Osteocyte (in vitro differentiated cells): ENCODE data around the gene FUNDC2. TPM values are rescaled to one million over a fixed set of nuclear protein-coding genes. Genes with fewer than 3 reads are reported as not detected.
"Not testable (repeated sequence)": the region's sequence is repeated elsewhere in the genome, so short reads cannot be mapped to it uniquely, and the experiment has no call there.

Experiments used
- DNase-seq: peaks from one replicate; pipeline ENCODE4 v3.0.0; 2021; ENCODE audit warnings: mixed read lengths; ENCODE audit not compliant: unreplicated experiment; ENCODE audit errors: extremely low spot score
- H3K27ac Mint-ChIP-seq: one replicate; pipeline ENCODE4 v1.8.0; 2021; ENCODE audit warnings: mild to moderate bottlenecking, mixed read lengths; ENCODE audit not compliant: unreplicated experiment
- H3K27me3 Mint-ChIP-seq: one replicate; pipeline ENCODE4 v1.8.0; 2021; ENCODE audit warnings: mixed read lengths; ENCODE audit not compliant: unreplicated experiment
- H3K36me3 Mint-ChIP-seq: one replicate; pipeline ENCODE4 v1.8.0; 2021; ENCODE audit warnings: mixed read lengths; ENCODE audit not compliant: unreplicated experiment
- H3K4me1 Mint-ChIP-seq: one replicate; pipeline ENCODE4 v1.8.0; 2021; ENCODE audit warnings: mixed read lengths; ENCODE audit not compliant: unreplicated experiment
- H3K4me3 Mint-ChIP-seq: one replicate; pipeline ENCODE4 v1.8.0; 2021; ENCODE audit warnings: mild to moderate bottlenecking, moderate library complexity, mixed read lengths; ENCODE audit not compliant: unreplicated experiment
- H3K9me3 Mint-ChIP-seq: one replicate; pipeline ENCODE4 v1.8.0; 2021; ENCODE audit warnings: mixed read lengths; ENCODE audit not compliant: unreplicated experiment
- CTCF ChIP-seq: fragments of 200-600 bp; sonication (generic); IDR thresholded peaks from 2 replicates; pipeline ENCODE4 v1.5.0; 2021; ENCODE audit warnings: antibody characterized with exemption, mild to moderate bottlenecking, moderate library complexity
- total RNA-seq: library from RNA; stranded (reverse); gene quantifications from 2 replicates; pipeline ENCODE4 v1.2.1, GENCODE V29; 2021

FUNDC2 gene
- total RNA-seq, 1 donor from 2014 or later, result 65.1 TPM

GRCh38 chrX:154991476-154991875 lies 35.2 kb upstream of the FUNDC2 start:
- Mint-ChIP-seq H3K27ac (no peak overlapping the region), H3K36me3 (no peaks in the 10 kb centered on the region)

GRCh38 chrX:154998204-154998880 lies 28.3 kb upstream of the FUNDC2 start:
- Mint-ChIP-seq H3K4me3 (no peak overlapping the region), H3K27me3 (no peaks in the 10 kb centered on the region), H3K4me1 (no peaks in the 10 kb centered on the region), H3K9me3 (peaks cover 8% of the 10 kb centered on the region), H3K27ac (no peak overlapping the region), H3K36me3 (no peaks in the 10 kb centered on the region)
- TF ChIP-seq CTCF, result no peak
- DNase-seq, result no peak

More at GRCh38 chrX:154991476-154991875, 35.2 kb upstream of the FUNDC2 start:
- DNase-seq, result no peak
- Mint-ChIP-seq H3K9me3 (peaks cover 10% of the 10 kb centered on the region), H3K4me1 (no peaks in the 10 kb centered on the region), H3K4me3 (no peak overlapping the region), H3K27me3 (peaks cover 7% of the 10 kb centered on the region)
- no peak for TF ChIP-seq CTCF

- no peak for DNase-seq
- no peak for TF ChIP-seq CTCF
- H3K27ac Mint-ChIP-seq, result no peak overlapping the region
- no peak overlapping the region for H3K4me3 Mint-ChIP-seq
- no peaks in the 10 kb centered on the region for H3K4me1 Mint-ChIP-seq
- no peaks in the 10 kb centered on the region for H3K27me3 Mint-ChIP-seq
- H3K9me3 Mint-ChIP-seq, result peaks cover 12% of the 10 kb centered on the region
- no peaks in the 10 kb centered on the region for H3K36me3 Mint-ChIP-seq
Measured at GRCh38 chrX:155000841-155001240, 25.8 kb upstream of the FUNDC2 start.

- Mint-ChIP-seq H3K4me3 (no peak overlapping the region), H3K9me3 (peaks cover 12% of the 10 kb centered on the region), H3K36me3 (no peaks in the 10 kb centered on the region)
Measured at GRCh38 chrX:155001873-155002272, 24.8 kb upstream of the FUNDC2 start.

GRCh38 chrX:155005190-155005589 lies 21.5 kb upstream of the FUNDC2 start:
- no peak for TF ChIP-seq CTCF
- no peak overlapping the region for H3K4me3 Mint-ChIP-seq
- H3K9me3 Mint-ChIP-seq, result peaks cover 12% of the 10 kb centered on the region
- no peaks in the 10 kb centered on the region for H3K27me3 Mint-ChIP-seq
- H3K4me1 Mint-ChIP-seq, result no peaks in the 10 kb centered on the region
- DNase-seq, result no peak
- H3K36me3 Mint-ChIP-seq, result no peaks in the 10 kb centered on the region
- H3K27ac Mint-ChIP-seq, result no peak overlapping the region

More at GRCh38 chrX:155001873-155002272, 24.8 kb upstream of the FUNDC2 start:
- no peak for TF ChIP-seq CTCF
- no peaks in the 10 kb centered on the region for H3K4me1 Mint-ChIP-seq
- H3K27ac Mint-ChIP-seq, result no peak overlapping the region
- no peak for DNase-seq
- no peaks in the 10 kb centered on the region for H3K27me3 Mint-ChIP-seq

GRCh38 chrX:155006379-155006778 lies 20.3 kb upstream of the FUNDC2 start:
- not testable (repeated sequence) for H3K4me3 Mint-ChIP-seq, H3K4me1 Mint-ChIP-seq, H3K27me3 Mint-ChIP-seq, DNase-seq, H3K36me3 Mint-ChIP-seq, H3K27ac Mint-ChIP-seq
- H3K9me3 Mint-ChIP-seq, result peaks cover 21% of the 10 kb centered on the region

GRCh38 chrX:155006913-155007671 lies 19.6 kb upstream of the FUNDC2 start:
- not testable (repeated sequence) for H3K27me3 Mint-ChIP-seq, H3K27ac Mint-ChIP-seq, H3K4me3 Mint-ChIP-seq, H3K36me3 Mint-ChIP-seq, DNase-seq, H3K4me1 Mint-ChIP-seq
- H3K9me3 Mint-ChIP-seq, result peaks cover 18% of the 10 kb centered on the region
